SK-N-SH (cell line): ENCODE data around the gene CARTPT. TPM values are rescaled to one million over a fixed set of nuclear protein-coding genes. Genes with fewer than 3 reads are reported as not detected.

Source experiments
- CTCF ChIA-PET: fragments of 300-600, 350-600 bp; formaldehyde crosslinking; extraction: SDS; loops from one replicate; lab custom pipeline; 2021; lab: Yijun Ruan, JAX
- POLR2A ChIA-PET: fragments of 350-600 bp; sonication (Branson Sonifier 250); formaldehyde crosslinking; extraction: SDS; loops from one replicate; lab custom pipeline; 2020; ENCODE audit warnings: antibody characterized with exemption, inconsistent platforms; lab: Yijun Ruan, JAX
- DNase-seq: peaks from one replicate; pipeline ENCODE4 v3.0.0; 2012
- H2AFZ ChIP-seq: fragments of 200-600 bp; sonication (generic); 2 replicates; pipeline ENCODE4 v1.8.1; 2016; ENCODE audit warnings: antibody characterized with exemption, mild to moderate bottlenecking, low read depth
- H3F3A ChIP-seq: fragments of 200-600 bp; sonication (generic); replicated peaks from 2 replicates; pipeline ENCODE3; 2016; ENCODE audit warnings: antibody characterized with exemption, mild to moderate bottlenecking; ENCODE audit not compliant: insufficient read depth
- H3K27ac ChIP-seq, 2 experiments: fragments of 200-500 bp in 1 of 2; fragments of 200-600 bp in 1 of 2; sonication (Bioruptor generic) in 1 of 2; sonication (generic), shearing (Covaris generic) in 1 of 2; 2 replicates each; pipeline versions ENCODE4 v1.5.1 to v1.6.1; 2014 to 2016; ENCODE audit warnings: low read depth in 2 of 2, inconsistent platforms in 1 of 2, low read length in 1 of 2, mild to moderate bottlenecking in 1 of 2, mixed read lengths in 1 of 2
- H3K27me3 ChIP-seq: fragments of 200-600 bp; sonication (generic), shearing (Covaris generic); 2 replicates; pipeline ENCODE4 v1.6.1; 2016; ENCODE audit warnings: mixed run types; ENCODE audit not compliant: insufficient read depth
- H3K36me3 ChIP-seq, 2 experiments: fragments of 200-500 bp in 1 of 2; fragments of 200-600 bp in 1 of 2; sonication (Bioruptor generic) in 1 of 2; sonication (generic) in 1 of 2; replicated peaks in 1 of 2; 2 replicates each; pipeline versions ENCODE3 to v1.5.1; 2014 to 2016; ENCODE audit warnings: low read length in 1 of 2, mild to moderate bottlenecking in 1 of 2; ENCODE audit not compliant: insufficient read depth in 2 of 2, control insufficient read depth in 1 of 2
- H3K4me1 ChIP-seq, 2 experiments: fragments of 200-500 bp in 1 of 2; fragments of 200-600 bp in 1 of 2; sonication (Bioruptor generic) in 1 of 2; sonication (generic), shearing (Covaris generic) in 1 of 2; 2 replicates each; pipeline versions ENCODE4 v1.5.1 to v1.6.1; 2014 to 2016; ENCODE audit warnings: low read depth in 1 of 2, low read length in 1 of 2, mixed run types in 1 of 2; ENCODE audit not compliant: insufficient read depth in 2 of 2, control insufficient read depth in 1 of 2
- H3K4me2 ChIP-seq: fragments of 200-600 bp; sonication (generic), shearing (Covaris generic); 2 replicates; pipeline ENCODE4 v1.6.1; 2017; ENCODE audit warnings: mixed run types
- H3K4me3 ChIP-seq, 2 experiments: fragments of 200-500 bp in 1 of 2; fragments of 200-600 bp in 1 of 2; sonication (Bioruptor generic) in 1 of 2; sonication (generic), shearing (Covaris generic) in 1 of 2; 2 replicates each; pipeline versions ENCODE4 v1.5.1 to v1.8.1; 2014 to 2016; ENCODE audit warnings: low read depth in 2 of 2, inconsistent platforms in 1 of 2, low read length in 1 of 2, mild to moderate bottlenecking in 1 of 2, mixed read lengths in 1 of 2, moderate library complexity in 1 of 2
- H3K79me2 ChIP-seq: fragments of 200-600 bp; sonication (generic); 2 replicates; pipeline ENCODE4 v1.8.1; 2017; ENCODE audit warnings: mild to moderate bottlenecking; ENCODE audit not compliant: insufficient read depth
- H3K9ac ChIP-seq: fragments of 200-600 bp; sonication (generic); 2 replicates; pipeline ENCODE4 v1.6.1; 2017; ENCODE audit warnings: mixed run types
- H3K9me2 ChIP-seq: fragments of 200-600 bp; sonication (generic); 2 replicates; pipeline ENCODE4 v1.6.1; 2017; ENCODE audit warnings: mixed run types
- H3K9me3 ChIP-seq: fragments of 200-600 bp; sonication (generic); 2 replicates; pipeline ENCODE4 v1.6.1; 2017; ENCODE audit warnings: mixed run types, mild to moderate bottlenecking, moderate library complexity
- H4K20me1 ChIP-seq: fragments of 200-600 bp; sonication (generic); 2 replicates; pipeline ENCODE4 v1.6.1; 2017; ENCODE audit warnings: mild to moderate bottlenecking, mixed run types; ENCODE audit not compliant: insufficient read depth
- CHD2 ChIP-seq: fragments of 150-350 bp; IDR thresholded peaks from 2 replicates; pipeline ENCODE4 v1.6.1; 2018; ENCODE audit warnings: low read length; ENCODE audit not compliant: partially characterized antibody
- CTCF ChIP-seq: fragments of 200-600 bp; sonication (generic); IDR thresholded peaks from 2 replicates; pipeline ENCODE4 v1.6.1; 2017; ENCODE audit warnings: antibody characterized with exemption, mild to moderate bottlenecking, moderate library complexity
- EP300 ChIP-seq, 2 experiments: IDR thresholded peaks; 2 replicates each; pipeline versions ENCODE4 v1.4.0 to v1.6.1; 2012; ENCODE audit warnings: borderline replicate concordance in 1 of 2, low read depth in 1 of 2, low read length in 1 of 2
- GABPA ChIP-seq: IDR thresholded peaks from 2 replicates; pipeline ENCODE4 v1.4.0; 2012; ENCODE audit warnings: low read depth, mild to moderate bottlenecking
- GATA2 ChIP-seq: sonication (generic); formaldehyde crosslinking; IDR thresholded peaks from 2 replicates; pipeline ENCODE4 v1.5.0; 2020; ENCODE audit warnings: mild to moderate bottlenecking, missing genetic modification reagents
- JUND ChIP-seq: IDR thresholded peaks from 2 replicates; pipeline ENCODE4 v1.4.0; 2012
- MXI1 ChIP-seq: IDR thresholded peaks from 2 replicates; pipeline ENCODE4 v1.6.1; 2012; ENCODE audit warnings: mild to moderate bottlenecking, low read depth, low read length, improper control_type of control experiment
- NFIC ChIP-seq: IDR thresholded peaks from 2 replicates; pipeline ENCODE4 v1.4.0; 2012; ENCODE audit warnings: borderline replicate concordance
- PBX3 ChIP-seq: IDR thresholded peaks from 2 replicates; pipeline ENCODE4; 2012
- RAD21 ChIP-seq: IDR thresholded peaks from 2 replicates; pipeline ENCODE4 v1.6.1; 2012; ENCODE audit warnings: mild to moderate bottlenecking, low read length
- RCOR1 ChIP-seq: fragments of 150-350 bp; IDR thresholded peaks from 2 replicates; pipeline ENCODE4 v1.6.1; 2017; ENCODE audit warnings: antibody characterized with exemption, low read length
- RXRA ChIP-seq: IDR thresholded peaks from 2 replicates; pipeline ENCODE4 v1.4.0; 2012; ENCODE audit warnings: low read depth, mild to moderate bottlenecking, borderline replicate concordance
- SIN3A ChIP-seq: IDR thresholded peaks from 2 replicates; pipeline ENCODE4 v1.6.1; 2012; ENCODE audit warnings: low read depth, mild to moderate bottlenecking, low read length, moderate library complexity, borderline replicate concordance
- SMC3 ChIP-seq: IDR thresholded peaks from 2 replicates; pipeline ENCODE4 v1.6.1; 2012; ENCODE audit warnings: low read depth, low read length, improper control_type of control experiment
- TEAD4 ChIP-seq: IDR thresholded peaks from 2 replicates; pipeline ENCODE4 v1.4.0; 2012; ENCODE audit warnings: mild to moderate bottlenecking, borderline replicate concordance; ENCODE audit not compliant: insufficient read depth
- ZBTB33 ChIP-seq: IDR thresholded peaks from 2 replicates; pipeline ENCODE4 v1.4.0; 2012; ENCODE audit warnings: low read depth, borderline replicate concordance
- polyA plus RNA-seq, 3 experiments: library from polyadenylated mRNA; depleted of rRNA; stranded (reverse); fragments of >200 nt; gene quantifications; 2 replicates each; pipeline ENCODE4 v1.2.3, GENCODE V29; 2012

CARTPT gene
- polyA plus RNA-seq, 1 of the 3 experiments (the other 2 are of a cell fraction) = not detected

GRCh38 chr5:71731015-71731414, 11.9 kb downstream of the CARTPT start:
- ChIA-PET CTCF (interaction anchor here (0.6 kb wide), 1 partner anchor 344 kb away, joined by 3 read pairs; no protein-coding TSS in a partner anchor), POLR2A (no interaction called here)
- H3K9me2 ChIP-seq = no peaks in the 10 kb centered on the region
- H3K27me3 ChIP-seq = peaks cover 8% of the 10 kb centered on the region; the same call in 1 of the 2 replicates
- no peaks in the 10 kb centered on the region for H4K20me1 ChIP-seq
- H3K27ac ChIP-seq = no peak overlapping the region
- no peaks in the 10 kb centered on the region for H3K36me3 ChIP-seq
- no peaks in the 10 kb centered on the region for H3K79me2 ChIP-seq
- no peak for DNase-seq
- H3F3A ChIP-seq = no peaks in the 10 kb centered on the region
- H2AFZ ChIP-seq = no peak overlapping the region
- H3K9ac ChIP-seq = no peak overlapping the region
- TF ChIP-seq GATA2 (CRISPR knock-in tag) (no peak), CTCF (no peak), NFIC (no peak), JUND (no peak), MXI1 (no peak), SIN3A (no peak), PBX3 (no peak), RCOR1 (no peak), EP300 (IDR thresholded peaks at IDR 0.05; ENCODE audit: borderline replicate concordance in 1 of 2, low read depth in 1 of 2, low read length in 1 of 2) (no peak), TEAD4 (no peak), RAD21 (no peak), SMC3 (no peak), RXRA (no peak), ZBTB33 (no peak), CHD2 (no peak), GABPA (no peak)
- TF ChIP-seq, all 33 proteins: peak for 0
- Histone ChIP-seq H3K4me2 (no peak overlapping the region), H3K9me3 (no peaks in the 10 kb centered on the region), H3K4me1 (no peaks in the 10 kb centered on the region), H3K4me3 (no peak overlapping the region)
